ENCODE results near the gene DNAJB6.

DNA sequence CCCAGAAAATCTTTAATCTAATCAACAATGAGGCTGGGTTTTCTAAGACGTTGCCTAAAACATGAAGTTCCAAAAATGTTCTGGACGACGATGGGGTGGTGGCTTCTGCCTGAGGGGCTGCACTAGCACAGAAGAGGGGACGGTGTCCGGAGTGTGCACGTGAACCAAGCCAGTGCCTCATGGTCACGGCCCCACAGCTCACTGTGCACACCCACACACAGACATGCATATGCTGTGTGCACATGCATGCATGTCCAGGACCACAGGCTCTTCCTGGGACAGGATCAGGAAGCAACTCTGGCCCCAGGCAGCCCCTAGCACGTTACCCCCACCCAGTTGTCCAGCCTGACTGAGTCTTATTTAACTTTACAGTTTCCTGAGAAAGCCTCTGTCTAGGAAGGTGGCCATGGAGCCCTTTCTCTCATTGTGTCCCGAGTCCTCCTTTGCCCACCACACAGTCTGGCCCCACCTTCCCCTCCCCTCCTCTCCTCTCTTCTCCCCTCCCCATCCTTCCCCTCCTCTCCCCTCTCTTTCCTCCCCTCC lies 100.8 kb downstream of the DNAJB6 start:
- TF ChIP-seq, protein P1, sequence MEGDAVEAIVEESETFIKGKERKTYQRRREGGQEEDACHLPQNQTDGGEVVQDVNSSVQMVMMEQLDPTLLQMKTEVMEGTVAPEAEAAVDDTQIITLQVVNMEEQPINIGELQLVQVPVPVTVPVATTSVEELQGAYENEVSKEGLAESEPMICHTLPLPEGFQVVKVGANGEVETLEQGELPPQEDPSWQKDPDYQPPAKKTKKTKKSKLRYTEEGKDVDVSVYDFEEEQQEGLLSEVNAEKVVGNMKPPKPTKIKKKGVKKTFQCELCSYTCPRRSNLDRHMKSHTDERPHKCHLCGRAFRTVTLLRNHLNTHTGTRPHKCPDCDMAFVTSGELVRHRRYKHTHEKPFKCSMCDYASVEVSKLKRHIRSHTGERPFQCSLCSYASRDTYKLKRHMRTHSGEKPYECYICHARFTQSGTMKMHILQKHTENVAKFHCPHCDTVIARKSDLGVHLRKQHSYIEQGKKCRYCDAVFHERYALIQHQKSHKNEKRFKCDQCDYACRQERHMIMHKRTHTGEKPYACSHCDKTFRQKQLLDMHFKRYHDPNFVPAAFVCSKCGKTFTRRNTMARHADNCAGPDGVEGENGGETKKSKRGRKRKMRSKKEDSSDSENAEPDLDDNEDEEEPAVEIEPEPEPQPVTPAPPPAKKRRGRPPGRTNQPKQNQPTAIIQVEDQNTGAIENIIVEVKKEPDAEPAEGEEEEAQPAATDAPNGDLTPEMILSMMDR (IDR thresholded peaks at IDR 0.05): no peak
- TF ChIP-seq POLR2A (IDR thresholded peaks at IDR 0.05; ENCODE audit: low read depth) (no peak), POLR2AphosphoS5 (IDR thresholded peaks at IDR 0.05) (no peak), EP300 (IDR thresholded peaks at IDR 0.05) (no peak)

Measured in esophagus muscularis mucosa (tissue), 4 donors.